ENCODE results near the gene RASSF8. TPM values are rescaled to one million over a fixed set of nuclear protein-coding genes. Genes with fewer than 3 reads are reported as not detected.

The RASSF8 gene
- total RNA-seq, 1 experiment from 2014 or later: 51.2 TPM

DNA sequence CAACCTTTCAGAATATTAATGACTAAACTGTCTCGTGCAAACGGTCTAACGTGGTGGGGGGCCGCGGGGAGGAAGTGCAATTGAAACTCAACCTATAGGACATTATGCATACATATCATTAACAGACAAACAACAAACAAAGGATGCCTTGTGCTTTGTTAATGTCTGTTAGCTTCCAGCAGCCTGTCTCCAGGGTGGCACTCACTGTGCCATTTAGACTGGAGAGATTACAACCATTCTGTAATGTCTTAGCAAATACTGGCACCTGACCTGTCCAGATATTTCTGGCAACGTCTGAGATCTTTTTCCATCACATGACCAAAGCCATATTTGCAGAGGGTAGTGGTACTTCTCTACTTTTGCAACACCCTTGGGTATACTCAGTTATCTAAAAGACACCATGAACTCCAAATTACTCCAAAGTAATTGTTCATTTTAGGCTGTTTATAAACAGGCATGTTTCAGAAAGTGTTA, 154.7 kb downstream of the RASSF8 start:
- Histone ChIP-seq H3K9me2 (replicated peaks; ENCODE audit: low read length) (no peaks in the 10 kb centered on the region), H3K4me2 (ENCODE audit: low read length) (peak overlapping the region; percentile 90), H3K9ac (ENCODE audit: low read length) (peak overlapping the region; percentile 85), H3K36me3 (ENCODE audit: low read depth, low read length) (no peaks in the 10 kb centered on the region), H3K79me2 (ENCODE audit: low read length) (no peaks in the 10 kb centered on the region), H4K20me1 (ENCODE audit: low read length) (no peaks in the 10 kb centered on the region), H2AFZ (ENCODE audit: low read length) (peak overlapping the region; percentile 80), H3K27me3 (ENCODE audit: low read length) (no peaks in the 10 kb centered on the region), H3K9me3 (ENCODE audit: low read length) (no peaks in the 10 kb centered on the region), H3K4me1 (ENCODE audit: insufficient read depth, low read length) (peaks cover 43% of the 10 kb centered on the region), H3F3A (ENCODE audit: low read length, unreplicated experiment) (peaks cover 7% of the 10 kb centered on the region), H3K27ac (ENCODE audit: low read length) (peak overlapping the region; percentile 89), H3K4me3 (ENCODE audit: low read length) (peak overlapping the region; percentile 71)
- DNase-seq (peak; percentile 46), ATAC-seq (peak; percentile 2; the same call in 1 of the 2 replicates)
- POLR2A ChIA-PET (ENCODE audit: unreplicated experiment): no interaction called here
- CTCF ChIA-PET: interaction anchor here (0.5 to 0.7 kb wide), 3 partner anchors 16 to 677 kb away, joined by 3 read pairs; partner anchors contain the start of gene RASSF8
- no peak for TF ChIP-seq EZH2phosphoT487 (IDR thresholded peaks at IDR 0.05; ENCODE audit: borderline replicate concordance, low read length)
- no peak for TF ChIP-seq EZH2 (IDR thresholded peaks at IDR 0.05; ENCODE audit: low read length, unreplicated experiment)
- TF ChIP-seq, protein P1, sequence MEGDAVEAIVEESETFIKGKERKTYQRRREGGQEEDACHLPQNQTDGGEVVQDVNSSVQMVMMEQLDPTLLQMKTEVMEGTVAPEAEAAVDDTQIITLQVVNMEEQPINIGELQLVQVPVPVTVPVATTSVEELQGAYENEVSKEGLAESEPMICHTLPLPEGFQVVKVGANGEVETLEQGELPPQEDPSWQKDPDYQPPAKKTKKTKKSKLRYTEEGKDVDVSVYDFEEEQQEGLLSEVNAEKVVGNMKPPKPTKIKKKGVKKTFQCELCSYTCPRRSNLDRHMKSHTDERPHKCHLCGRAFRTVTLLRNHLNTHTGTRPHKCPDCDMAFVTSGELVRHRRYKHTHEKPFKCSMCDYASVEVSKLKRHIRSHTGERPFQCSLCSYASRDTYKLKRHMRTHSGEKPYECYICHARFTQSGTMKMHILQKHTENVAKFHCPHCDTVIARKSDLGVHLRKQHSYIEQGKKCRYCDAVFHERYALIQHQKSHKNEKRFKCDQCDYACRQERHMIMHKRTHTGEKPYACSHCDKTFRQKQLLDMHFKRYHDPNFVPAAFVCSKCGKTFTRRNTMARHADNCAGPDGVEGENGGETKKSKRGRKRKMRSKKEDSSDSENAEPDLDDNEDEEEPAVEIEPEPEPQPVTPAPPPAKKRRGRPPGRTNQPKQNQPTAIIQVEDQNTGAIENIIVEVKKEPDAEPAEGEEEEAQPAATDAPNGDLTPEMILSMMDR (conservative IDR thresholded peaks at IDR 0.05; ENCODE audit: low read depth, low read length): no peak
- no TSS peak for BruUV-seq (replicated peaks)
- intact Hi-C loops (cut with micrococcal nuclease): loop anchor here (2.0 to 10.0 kb wide), 2 partner anchors 412 to 520 kb away; no protein-coding TSS in a partner anchor

DNA sequence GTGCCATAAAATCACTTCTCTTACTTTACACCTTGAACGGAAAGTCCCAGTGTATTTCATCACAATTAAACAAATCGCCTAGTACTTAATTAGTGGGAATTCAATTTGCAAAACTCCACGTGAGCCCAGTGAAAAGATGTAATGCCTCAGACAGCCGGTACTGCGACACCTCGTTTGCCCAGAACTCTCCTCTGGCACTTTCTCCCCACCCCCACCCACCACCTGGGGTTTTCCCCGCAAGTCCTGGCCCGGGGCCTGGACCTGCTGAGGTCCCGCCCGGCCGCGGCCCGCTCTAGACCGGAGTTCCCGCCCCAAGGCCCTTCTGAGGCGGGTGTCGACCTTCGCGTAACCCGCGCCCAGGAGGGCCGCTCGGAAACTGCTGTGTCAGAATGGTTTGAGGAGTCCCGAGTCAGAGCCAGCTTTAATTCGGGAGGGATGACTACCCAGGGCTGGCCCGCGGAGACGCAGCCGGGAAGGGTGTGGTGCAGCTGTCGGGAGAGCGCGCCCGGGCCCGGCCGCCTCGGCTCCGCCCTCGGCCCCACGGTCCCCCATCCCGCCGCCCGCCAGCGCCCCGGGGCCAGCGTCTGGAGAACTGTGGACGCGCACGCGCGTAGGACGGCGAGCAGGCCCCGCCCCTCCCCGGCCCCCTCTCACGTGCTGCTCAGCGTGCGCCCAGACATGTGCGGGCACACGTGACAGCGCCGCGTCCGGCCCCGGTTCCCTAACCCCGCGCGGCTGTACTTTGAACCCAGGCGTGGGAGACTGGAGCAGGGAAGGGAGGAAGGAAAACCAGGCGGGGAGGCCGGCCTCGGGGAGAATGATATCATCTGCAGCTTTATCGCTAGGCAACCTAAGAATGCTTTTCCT, 155.6 kb downstream of the RASSF8 start:
- peak overlapping the region; percentile 85 for H3K9ac ChIP-seq (ENCODE audit: low read length)
- intact Hi-C loops (cut with micrococcal nuclease): loop anchor here (1.0 to 10.0 kb wide), 3 partner anchors 12 to 519 kb away; no protein-coding TSS in a partner anchor
- H3K27me3 ChIP-seq (ENCODE audit: low read length): no peaks in the 10 kb centered on the region
- TSS peak; percentile 52 for BruUV-seq (replicated peaks)
- peak overlapping the region; percentile 80 for H2AFZ ChIP-seq (ENCODE audit: low read length)
- no peaks in the 10 kb centered on the region for H4K20me1 ChIP-seq (ENCODE audit: low read length)
- no peaks in the 10 kb centered on the region for H3K9me2 ChIP-seq (replicated peaks; ENCODE audit: low read length)
- H3K36me3 ChIP-seq (ENCODE audit: low read depth, low read length): no peaks in the 10 kb centered on the region
- H3K4me3 ChIP-seq (ENCODE audit: low read length): peak overlapping the region; percentile 71
- CTCF ChIA-PET: interaction anchor here (0.5 kb wide), 1 partner anchor 677 kb away, joined by 3 read pairs; no protein-coding TSS in a partner anchor
- H3K9me3 ChIP-seq (ENCODE audit: low read length): no peaks in the 10 kb centered on the region
- peak overlapping the region; percentile 90 for H3K4me2 ChIP-seq (ENCODE audit: low read length)
- DNase-seq (peak; percentile 94), ATAC-seq (peak; percentile 83)
- TF ChIP-seq EZH2phosphoT487 (IDR thresholded peaks at IDR 0.05; ENCODE audit: borderline replicate concordance, low read length) (peak; percentile 84), EZH2 (IDR thresholded peaks at IDR 0.05; ENCODE audit: low read length, unreplicated experiment) (no peak)
- H3F3A ChIP-seq (ENCODE audit: low read length, unreplicated experiment): peaks cover 7% of the 10 kb centered on the region
- peak overlapping the region; percentile 89 for H3K27ac ChIP-seq (ENCODE audit: low read length)
- peaks cover 4% of the 10 kb centered on the region; the same call in 1 of the 2 replicates for H3K79me2 ChIP-seq (ENCODE audit: low read length)
- POLR2A ChIA-PET (ENCODE audit: unreplicated experiment): interaction anchor here (0.6 to 1.1 kb wide), 4 partner anchors 14 to 161 kb away, joined by 3 to 7 read pairs (median 5); no protein-coding TSS in a partner anchor
- H3K4me1 ChIP-seq (ENCODE audit: insufficient read depth, low read length): peaks cover 48% of the 10 kb centered on the region

DNA sequence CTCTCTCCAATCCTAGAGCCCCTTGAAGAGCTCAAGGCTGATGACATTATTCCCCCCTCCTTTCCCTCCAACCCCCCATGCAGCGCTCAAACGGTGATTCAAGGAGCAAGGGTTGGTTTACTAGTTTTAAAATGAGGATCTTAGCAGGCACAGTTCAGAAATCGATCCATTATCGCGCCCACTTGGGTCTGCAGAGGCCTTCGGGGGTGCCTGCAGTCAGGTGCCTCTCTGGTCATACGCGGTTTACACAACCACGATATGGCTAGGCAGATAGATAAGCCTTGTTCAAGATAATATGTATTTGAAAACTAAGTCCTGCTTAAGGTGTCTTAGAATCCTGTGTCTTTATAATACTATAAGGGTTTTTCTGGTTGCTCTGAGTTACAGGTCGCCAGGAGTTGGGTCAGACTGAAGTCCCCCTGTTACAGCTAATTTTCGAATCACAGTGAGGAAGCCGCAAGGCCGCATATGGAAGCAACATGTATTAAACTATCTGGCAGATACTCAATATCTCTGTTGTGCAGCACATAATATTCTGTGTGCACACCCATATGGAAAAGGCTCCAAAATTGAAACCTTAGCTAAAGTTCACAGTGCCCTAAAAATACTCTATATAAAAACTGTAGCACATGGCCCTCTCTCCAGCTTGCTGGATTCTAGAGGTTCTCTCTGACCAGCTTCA, 156.4 kb downstream of the RASSF8 start:
- BruUV-seq (replicated peaks): TSS peak; percentile 67
- H3K27me3 ChIP-seq (ENCODE audit: low read length): no peaks in the 10 kb centered on the region
- H3K9ac ChIP-seq (ENCODE audit: low read length): peak overlapping the region; percentile 85
- no peaks in the 10 kb centered on the region for H3K36me3 ChIP-seq (ENCODE audit: low read depth, low read length)
- TF ChIP-seq EZH2phosphoT487 (IDR thresholded peaks at IDR 0.05; ENCODE audit: borderline replicate concordance, low read length) (no peak), EZH2 (IDR thresholded peaks at IDR 0.05; ENCODE audit: low read length, unreplicated experiment) (no peak)
- TF ChIP-seq, protein P1 (conservative IDR thresholded peaks at IDR 0.05; ENCODE audit: low read depth, low read length): no peak
- DNase-seq: no peak
- H4K20me1 ChIP-seq (ENCODE audit: low read length): no peaks in the 10 kb centered on the region
- H3K9me3 ChIP-seq (ENCODE audit: low read length): no peaks in the 10 kb centered on the region
- CTCF ChIA-PET: no interaction called here
- peaks cover 54% of the 10 kb centered on the region for H3K4me1 ChIP-seq (ENCODE audit: insufficient read depth, low read length)
- peaks cover 12% of the 10 kb centered on the region for H3K79me2 ChIP-seq (ENCODE audit: low read length)
- peaks cover 7% of the 10 kb centered on the region for H3F3A ChIP-seq (ENCODE audit: low read length, unreplicated experiment)
- intact Hi-C loops (cut with micrococcal nuclease): loop anchor here (1.0 to 10.0 kb wide), 3 partner anchors 11 to 410 kb away; no protein-coding TSS in a partner anchor
- peak overlapping the region; percentile 89 for H3K27ac ChIP-seq (ENCODE audit: low read length)
- H3K9me2 ChIP-seq (replicated peaks; ENCODE audit: low read length): no peaks in the 10 kb centered on the region
- no peak for ATAC-seq
- peak overlapping the region; percentile 80 for H2AFZ ChIP-seq (ENCODE audit: low read length)
- peak overlapping the region; percentile 90 for H3K4me2 ChIP-seq (ENCODE audit: low read length)
- POLR2A ChIA-PET (ENCODE audit: unreplicated experiment): interaction anchor here (0.6 to 1.1 kb wide), 5 partner anchors 14 to 160 kb away, joined by 3 to 7 read pairs (median 5); no protein-coding TSS in a partner anchor
- peak overlapping the region; percentile 71 for H3K4me3 ChIP-seq (ENCODE audit: low read length)
